Psoas muscle (tissue), 8 donors: ENCODE results near the gene AQP12B. TPM values are rescaled to one million over a fixed set of nuclear protein-coding genes. Genes with fewer than 3 reads are reported as not detected.

ENCODE experiments used
- ATAC-seq, 4 donors: fragments of 200-7000 bp; cut with Tn5 transposase; one replicate each; pipeline ENCODE4 v1.9.1; 2020; ENCODE audit warnings: moderate library complexity in 3 of 4, mild to moderate bottlenecking in 2 of 4
- DNase-seq, 2 donors: peaks; one replicate each; pipeline ENCODE4 v3.0.0-alpha.2; 2020
- H3K27ac ChIP-seq: fragments of 200-600 bp; one replicate; pipeline ENCODE4 v1.8.0; 2022
- H3K27me3 ChIP-seq, 3 donors: fragments of 200-600 bp in 1 of 3; one replicate each; pipeline versions ENCODE4 v1.6.1 to v1.8.0; 2013 to 2022; ENCODE audit warnings: low read length in 2 of 3, mild to moderate bottlenecking in 2 of 3, moderate library complexity in 1 of 3; ENCODE audit not compliant: insufficient read depth in 3 of 3
- H3K36me3 ChIP-seq, 2 donors: fragments of 200-600 bp in 1 of 2; one replicate each; pipeline versions ENCODE4 v1.6.1 to v1.8.0; 2013 to 2022; ENCODE audit warnings: low read depth in 1 of 2, mild to moderate bottlenecking in 1 of 2, moderate library complexity in 1 of 2; ENCODE audit not compliant: insufficient read depth in 1 of 2
- H3K4me1 ChIP-seq: fragments of 200-600 bp; one replicate; pipeline ENCODE4 v1.8.0; 2022
- H3K4me3 ChIP-seq: fragments of 200-600 bp; one replicate; pipeline ENCODE4 v1.8.0; 2022; ENCODE audit warnings: mild to moderate bottlenecking
- H3K9me3 ChIP-seq: fragments of 200-600 bp; one replicate; pipeline ENCODE4 v1.8.0; 2022
- WGBS, 3 donors: extraction: QIAGEN DNeasy Blood & Tissue Kit; methylation state at CpG; one replicate each; pipeline versions ENCODE4 v1.1.6 to v1.1.7; 2013; 5-methylcytosine and 5-hydroxymethylcytosine counted together
- intact Hi-C, 2 donors: fragments of 100-400 bp; cut with DNase I; formaldehyde crosslinking; loops; one replicate each; pipeline versions ENCODE4 v1.11.0 to v1.14.2; 2022
- polyA plus RNA-seq, 3 donors: library from polyadenylated mRNA; stranded (reverse); fragments of 200-250 nt; gene quantifications; one replicate each; pipeline ENCODE4 v1.2.3, GENCODE V29; 2013
- total RNA-seq, 4 donors: library from RNA; stranded (reverse); fragmentation: NEBNext Ultra II Directional in 2 of 4; extraction: Animal tissue kit (Norgen Biotek cat#: 25700) in 2 of 4; gene quantifications; one replicate each; pipeline versions ENCODE4 v1.2.1 to v1.2.4, GENCODE V29; 2021 to 2023
- TF ChIP-seq, protein P1 (sequence below): fragments of 200-600 bp; IDR thresholded peaks from one replicate; pipeline ENCODE4 v1.8.0; 2022; ENCODE audit warnings: antibody characterized with exemption
- donor health status: healthy with polysubstance abuse.
- donor health status: DM: no; HTN: no; CAD: no; lungs with moderate emphysema.
- donor health status: Bipolar disorder and iron deficiency.
- donor health status: healthy.
- donor health status: DM: yes; HTN: yes; CAD: no.
- donor health status: DM: no; HTN: no; CAD: no.
- donor health status: DM: no; HTN: no; CAD: no.
- donor health status: DM: yes; HTN: yes; CAD: no.

The AQP12B gene
- total and polyA plus RNA-seq, 7 donors = not detected

GRCh38 chr2:240707043-240707756 lies 24.5 kb upstream of the AQP12B start:
- TF ChIP-seq, protein P1, sequence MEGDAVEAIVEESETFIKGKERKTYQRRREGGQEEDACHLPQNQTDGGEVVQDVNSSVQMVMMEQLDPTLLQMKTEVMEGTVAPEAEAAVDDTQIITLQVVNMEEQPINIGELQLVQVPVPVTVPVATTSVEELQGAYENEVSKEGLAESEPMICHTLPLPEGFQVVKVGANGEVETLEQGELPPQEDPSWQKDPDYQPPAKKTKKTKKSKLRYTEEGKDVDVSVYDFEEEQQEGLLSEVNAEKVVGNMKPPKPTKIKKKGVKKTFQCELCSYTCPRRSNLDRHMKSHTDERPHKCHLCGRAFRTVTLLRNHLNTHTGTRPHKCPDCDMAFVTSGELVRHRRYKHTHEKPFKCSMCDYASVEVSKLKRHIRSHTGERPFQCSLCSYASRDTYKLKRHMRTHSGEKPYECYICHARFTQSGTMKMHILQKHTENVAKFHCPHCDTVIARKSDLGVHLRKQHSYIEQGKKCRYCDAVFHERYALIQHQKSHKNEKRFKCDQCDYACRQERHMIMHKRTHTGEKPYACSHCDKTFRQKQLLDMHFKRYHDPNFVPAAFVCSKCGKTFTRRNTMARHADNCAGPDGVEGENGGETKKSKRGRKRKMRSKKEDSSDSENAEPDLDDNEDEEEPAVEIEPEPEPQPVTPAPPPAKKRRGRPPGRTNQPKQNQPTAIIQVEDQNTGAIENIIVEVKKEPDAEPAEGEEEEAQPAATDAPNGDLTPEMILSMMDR = no peak
- Histone ChIP-seq H3K4me3 (no peak overlapping the region), H3K27me3 (peaks cover 0 to 36% (median 12%) of the 10 kb centered on the region in 3 donors), H3K36me3 (no peaks in the 10 kb centered on the region), H3K4me1 (no peaks in the 10 kb centered on the region), H3K9me3 (no peaks in the 10 kb centered on the region), H3K27ac (no peak overlapping the region)
- intact Hi-C loops = loop anchor here in 1 of 2 donors (10.0 kb wide), 1 partner anchor 192 kb away; no protein-coding TSS in a partner anchor
- ATAC-seq = no peak
- DNase-seq = peak in 1 of 2 donors; percentile 19
- WGBS, 3 donors = 49 to 54% (median 53%) methylated on average over 15 of the region's 15 CpGs

DNA sequence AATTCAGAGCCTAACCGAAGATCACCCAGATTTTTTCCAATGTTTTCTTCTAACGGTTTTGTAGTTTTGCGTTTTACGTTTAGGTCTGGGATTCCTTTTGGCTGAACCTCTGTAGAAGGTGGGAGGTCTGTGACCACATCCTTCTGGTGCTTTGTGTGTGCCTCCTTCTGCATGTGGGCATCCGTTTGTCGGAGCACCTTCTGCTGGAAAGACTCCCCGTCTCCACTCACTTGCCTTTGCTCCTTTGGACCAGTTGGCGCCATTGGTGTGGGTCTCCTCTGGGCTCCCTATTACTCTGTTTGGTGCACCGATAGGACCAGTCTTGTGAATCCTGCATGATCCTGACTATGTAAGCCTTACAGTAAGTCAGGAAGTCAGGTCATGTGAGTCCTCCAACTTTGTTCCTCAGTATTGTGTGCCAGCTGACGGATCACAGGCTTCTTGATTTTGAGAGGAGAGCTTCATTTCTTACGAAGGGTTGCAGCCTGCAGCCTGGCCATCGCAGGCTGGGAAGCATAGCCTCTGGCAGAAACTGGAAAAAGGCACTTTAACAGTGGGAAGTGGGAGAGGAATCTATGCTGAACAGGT lies 22.6 kb upstream of the AQP12B start:
- H3K27ac ChIP-seq = no peak overlapping the region
- no peaks in the 10 kb centered on the region for H3K9me3 ChIP-seq
- DNase-seq (peak; percentile 4 to 22), ATAC-seq (no peak)
- no peaks in the 10 kb centered on the region for H3K36me3 ChIP-seq
- intact Hi-C loops = loop anchor here in 1 of 2 donors (10.0 kb wide), 1 partner anchor 190 kb away; no protein-coding TSS in a partner anchor
- no peak overlapping the region for H3K4me3 ChIP-seq
- 74 to 82% (median 78%) methylated on average over 12 of the region's 12 CpGs for WGBS, 3 donors
- TF ChIP-seq, protein P1 = no peak
- H3K4me1 ChIP-seq = no peaks in the 10 kb centered on the region
- peaks cover 0 to 29% (median 13%) of the 10 kb centered on the region in 3 donors for H3K27me3 ChIP-seq

- Histone ChIP-seq H3K9me3 (no peaks in the 10 kb centered on the region), H3K27ac (no peak overlapping the region), H3K36me3 (no peaks in the 10 kb centered on the region), H3K27me3 (peaks cover 0 to 30% (median 11%) of the 10 kb centered on the region in 3 donors), H3K4me1 (no peaks in the 10 kb centered on the region), H3K4me3 (no peak overlapping the region)
- intact Hi-C loops = loop anchor here in 1 of 2 donors (10.0 kb wide), 1 partner anchor 190 kb away; no protein-coding TSS in a partner anchor
- TF ChIP-seq, protein P1 = no peak
- ATAC-seq = no peak
- peak; percentile 3 to 19 for DNase-seq
- WGBS, 3 donors = 61 to 67% (median 64%) methylated on average over 19 of the region's 19 CpGs
Measured at GRCh38 chr2:240704651-240705050, 22.0 kb upstream of the AQP12B start.

- Histone ChIP-seq H3K4me1 (no peaks in the 10 kb centered on the region), H3K4me3 (no peak overlapping the region), H3K36me3 (no peaks in the 10 kb centered on the region), H3K9me3 (no peaks in the 10 kb centered on the region), H3K27me3 (peaks cover 0 to 26% (median 9%) of the 10 kb centered on the region in 3 donors), H3K27ac (no peak overlapping the region)
- intact Hi-C loops = loop anchor here in 1 of 2 donors (10.0 kb wide), 1 partner anchor 189 kb away; no protein-coding TSS in a partner anchor
- DNase-seq (peak; percentile 6 to 37), ATAC-seq (no peak)
- TF ChIP-seq, protein P1 = no peak
- 60 to 67% (median 63%) methylated on average over 18 of the region's 18 CpGs for WGBS, 3 donors
Measured at GRCh38 chr2:240703417-240704341, 21.0 kb upstream of the AQP12B start.
